ENCODE results near the gene POP5.

DNA sequence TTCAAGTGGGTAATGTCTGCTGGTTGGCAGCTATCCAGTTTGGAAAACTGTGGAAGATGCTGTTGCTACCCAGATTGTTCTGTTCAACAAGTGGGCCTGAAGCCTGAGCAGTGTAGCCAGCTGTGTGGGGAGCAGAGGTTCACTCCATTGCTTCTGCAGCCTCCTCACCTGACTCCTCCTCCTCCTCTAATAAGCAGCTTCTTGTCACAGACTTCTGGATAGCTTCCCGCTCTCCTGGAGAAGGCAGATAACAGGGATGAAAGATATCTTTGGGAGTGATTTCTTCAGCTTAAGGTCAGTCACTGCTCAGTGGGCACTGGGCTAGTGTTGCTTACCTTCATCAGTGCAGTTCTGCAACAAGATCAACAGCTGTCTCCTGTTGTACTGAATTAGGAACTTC lies 2.0 kb downstream of the POP5 start:
- TF ChIP-seq POLR2A (IDR thresholded peaks at IDR 0.05) = no peak
- TF ChIP-seq, protein P1, sequence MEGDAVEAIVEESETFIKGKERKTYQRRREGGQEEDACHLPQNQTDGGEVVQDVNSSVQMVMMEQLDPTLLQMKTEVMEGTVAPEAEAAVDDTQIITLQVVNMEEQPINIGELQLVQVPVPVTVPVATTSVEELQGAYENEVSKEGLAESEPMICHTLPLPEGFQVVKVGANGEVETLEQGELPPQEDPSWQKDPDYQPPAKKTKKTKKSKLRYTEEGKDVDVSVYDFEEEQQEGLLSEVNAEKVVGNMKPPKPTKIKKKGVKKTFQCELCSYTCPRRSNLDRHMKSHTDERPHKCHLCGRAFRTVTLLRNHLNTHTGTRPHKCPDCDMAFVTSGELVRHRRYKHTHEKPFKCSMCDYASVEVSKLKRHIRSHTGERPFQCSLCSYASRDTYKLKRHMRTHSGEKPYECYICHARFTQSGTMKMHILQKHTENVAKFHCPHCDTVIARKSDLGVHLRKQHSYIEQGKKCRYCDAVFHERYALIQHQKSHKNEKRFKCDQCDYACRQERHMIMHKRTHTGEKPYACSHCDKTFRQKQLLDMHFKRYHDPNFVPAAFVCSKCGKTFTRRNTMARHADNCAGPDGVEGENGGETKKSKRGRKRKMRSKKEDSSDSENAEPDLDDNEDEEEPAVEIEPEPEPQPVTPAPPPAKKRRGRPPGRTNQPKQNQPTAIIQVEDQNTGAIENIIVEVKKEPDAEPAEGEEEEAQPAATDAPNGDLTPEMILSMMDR (IDR thresholded peaks at IDR 0.05) = no peak
